ENCODE data around the gene EML1.

EML1 gene

DNA sequence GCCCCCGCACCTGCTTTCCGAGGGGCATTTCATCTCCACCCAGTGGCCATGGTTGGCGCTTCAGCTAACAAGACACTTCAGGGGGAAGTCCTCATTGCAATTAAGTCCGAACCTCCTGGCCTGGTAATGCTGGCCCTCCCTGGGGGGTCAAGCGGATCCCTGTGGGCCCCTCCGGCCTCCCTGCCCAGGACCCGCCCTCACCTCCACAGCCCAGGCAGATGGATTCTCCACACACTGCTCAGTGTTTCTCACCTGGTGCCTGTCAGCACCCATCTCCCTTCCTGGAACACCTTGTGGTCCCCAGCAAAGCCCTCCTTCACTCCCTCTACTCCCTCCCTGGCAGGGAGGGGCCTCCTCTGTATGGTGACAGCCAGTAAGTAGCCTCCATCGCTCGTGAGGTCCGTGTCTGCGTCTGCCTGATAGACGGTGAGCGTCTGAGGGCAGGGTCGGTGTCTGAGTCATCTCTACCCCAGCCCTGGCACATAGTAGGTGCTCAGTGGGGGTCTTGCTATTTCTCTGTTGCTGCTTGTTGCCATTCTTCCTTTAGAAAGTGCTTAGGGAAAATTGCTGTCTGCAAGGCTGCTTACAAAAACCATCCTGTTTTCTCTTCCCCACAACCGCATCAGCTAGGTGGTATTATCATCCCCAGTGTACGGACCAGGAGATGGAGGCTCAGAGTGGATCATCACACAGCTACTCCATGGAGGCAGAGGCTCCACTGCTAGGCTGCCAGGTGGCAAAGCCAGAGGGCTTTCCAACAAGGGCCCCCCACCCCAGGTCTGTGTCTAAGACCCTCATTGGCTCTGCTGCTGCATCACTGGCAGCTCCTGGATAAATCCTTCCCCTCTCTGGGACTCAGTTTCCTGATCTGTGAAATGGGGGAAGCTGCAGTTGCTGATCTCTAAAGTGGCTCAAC is 39.7 kb upstream of the EML1 start:
- TF ChIP-seq, protein P1, sequence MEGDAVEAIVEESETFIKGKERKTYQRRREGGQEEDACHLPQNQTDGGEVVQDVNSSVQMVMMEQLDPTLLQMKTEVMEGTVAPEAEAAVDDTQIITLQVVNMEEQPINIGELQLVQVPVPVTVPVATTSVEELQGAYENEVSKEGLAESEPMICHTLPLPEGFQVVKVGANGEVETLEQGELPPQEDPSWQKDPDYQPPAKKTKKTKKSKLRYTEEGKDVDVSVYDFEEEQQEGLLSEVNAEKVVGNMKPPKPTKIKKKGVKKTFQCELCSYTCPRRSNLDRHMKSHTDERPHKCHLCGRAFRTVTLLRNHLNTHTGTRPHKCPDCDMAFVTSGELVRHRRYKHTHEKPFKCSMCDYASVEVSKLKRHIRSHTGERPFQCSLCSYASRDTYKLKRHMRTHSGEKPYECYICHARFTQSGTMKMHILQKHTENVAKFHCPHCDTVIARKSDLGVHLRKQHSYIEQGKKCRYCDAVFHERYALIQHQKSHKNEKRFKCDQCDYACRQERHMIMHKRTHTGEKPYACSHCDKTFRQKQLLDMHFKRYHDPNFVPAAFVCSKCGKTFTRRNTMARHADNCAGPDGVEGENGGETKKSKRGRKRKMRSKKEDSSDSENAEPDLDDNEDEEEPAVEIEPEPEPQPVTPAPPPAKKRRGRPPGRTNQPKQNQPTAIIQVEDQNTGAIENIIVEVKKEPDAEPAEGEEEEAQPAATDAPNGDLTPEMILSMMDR (IDR thresholded peaks at IDR 0.05; ENCODE audit: low read length, missing control alignments): no peak
- H3K4me3 ChIP-seq (replicated peaks; ENCODE audit: low read depth, low read length): no peak overlapping the region
- no peak for DNase-seq (ENCODE audit: low read depth)

DNA sequence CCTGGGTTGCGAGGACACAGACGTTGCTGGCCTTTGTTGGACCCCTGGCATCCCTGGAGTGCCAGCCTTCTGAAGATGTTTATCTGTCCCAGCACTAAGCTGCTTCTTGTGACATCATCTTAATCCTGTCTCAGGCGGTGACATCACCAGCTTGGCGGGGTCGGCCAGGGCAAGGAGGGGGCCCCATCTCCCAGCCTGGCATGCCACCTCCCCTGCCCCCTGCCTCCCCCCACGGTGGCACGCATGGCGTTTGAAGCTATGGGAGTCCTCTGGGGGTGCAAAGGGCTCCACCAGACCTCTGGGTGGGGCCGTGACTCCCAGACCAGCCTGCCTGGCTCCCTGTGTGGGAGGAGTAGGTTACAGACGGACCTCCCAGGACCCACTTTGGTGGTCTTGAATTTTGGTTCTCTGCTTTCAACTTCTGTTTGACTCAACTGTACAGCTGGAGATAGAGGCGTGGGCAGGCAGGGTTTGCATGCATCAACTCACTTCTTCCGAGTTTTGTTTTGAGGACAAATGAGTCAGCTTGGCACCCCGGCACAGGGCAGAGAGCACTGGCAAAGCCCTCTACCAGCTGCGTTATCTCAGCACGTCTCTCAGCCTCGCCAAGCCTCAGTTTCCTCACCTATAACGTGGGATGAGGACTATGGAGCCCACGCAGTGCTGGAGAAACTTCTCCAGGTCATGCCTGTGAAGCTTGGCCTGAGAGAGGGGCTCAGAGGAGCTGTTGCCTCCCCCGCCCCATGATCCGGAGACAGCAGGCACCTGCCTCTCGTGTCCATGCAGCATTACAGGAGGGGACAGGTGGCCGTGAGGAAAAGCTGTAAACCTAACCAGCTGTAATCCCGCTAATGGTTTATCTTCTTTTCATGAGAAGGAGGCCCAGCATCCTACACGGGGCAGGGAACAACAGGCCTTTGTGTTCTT is 38.8 kb upstream of the EML1 start:
- TF ChIP-seq, protein P1 (IDR thresholded peaks at IDR 0.05; ENCODE audit: low read length, missing control alignments): no peak
- DNase-seq (ENCODE audit: low read depth): peak; percentile 40
- H3K4me3 ChIP-seq (replicated peaks; ENCODE audit: low read depth, low read length): no peak overlapping the region

DNA sequence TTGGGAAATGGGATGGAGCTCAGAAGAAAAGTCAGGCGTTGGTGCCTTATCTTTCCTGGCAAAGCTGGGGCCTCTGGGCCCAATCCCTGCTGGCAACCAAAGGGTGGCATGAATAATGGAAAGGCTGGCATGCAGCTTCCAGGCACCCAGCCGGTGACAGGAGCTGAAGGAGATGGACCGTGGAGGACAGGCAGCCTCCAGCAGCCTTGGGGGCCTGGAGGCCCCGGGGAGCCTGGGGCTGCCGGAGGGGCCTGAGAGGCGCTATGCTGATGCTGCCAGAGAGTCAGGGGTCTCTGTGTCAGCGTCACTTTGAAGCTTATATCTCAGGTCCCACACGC is 38.2 kb upstream of the EML1 start:
- no peak overlapping the region for H3K4me3 ChIP-seq (replicated peaks; ENCODE audit: low read depth, low read length)
- no peak for DNase-seq (ENCODE audit: low read depth)
- TF ChIP-seq, protein P1 (IDR thresholded peaks at IDR 0.05; ENCODE audit: low read length, missing control alignments): no peak

DNA sequence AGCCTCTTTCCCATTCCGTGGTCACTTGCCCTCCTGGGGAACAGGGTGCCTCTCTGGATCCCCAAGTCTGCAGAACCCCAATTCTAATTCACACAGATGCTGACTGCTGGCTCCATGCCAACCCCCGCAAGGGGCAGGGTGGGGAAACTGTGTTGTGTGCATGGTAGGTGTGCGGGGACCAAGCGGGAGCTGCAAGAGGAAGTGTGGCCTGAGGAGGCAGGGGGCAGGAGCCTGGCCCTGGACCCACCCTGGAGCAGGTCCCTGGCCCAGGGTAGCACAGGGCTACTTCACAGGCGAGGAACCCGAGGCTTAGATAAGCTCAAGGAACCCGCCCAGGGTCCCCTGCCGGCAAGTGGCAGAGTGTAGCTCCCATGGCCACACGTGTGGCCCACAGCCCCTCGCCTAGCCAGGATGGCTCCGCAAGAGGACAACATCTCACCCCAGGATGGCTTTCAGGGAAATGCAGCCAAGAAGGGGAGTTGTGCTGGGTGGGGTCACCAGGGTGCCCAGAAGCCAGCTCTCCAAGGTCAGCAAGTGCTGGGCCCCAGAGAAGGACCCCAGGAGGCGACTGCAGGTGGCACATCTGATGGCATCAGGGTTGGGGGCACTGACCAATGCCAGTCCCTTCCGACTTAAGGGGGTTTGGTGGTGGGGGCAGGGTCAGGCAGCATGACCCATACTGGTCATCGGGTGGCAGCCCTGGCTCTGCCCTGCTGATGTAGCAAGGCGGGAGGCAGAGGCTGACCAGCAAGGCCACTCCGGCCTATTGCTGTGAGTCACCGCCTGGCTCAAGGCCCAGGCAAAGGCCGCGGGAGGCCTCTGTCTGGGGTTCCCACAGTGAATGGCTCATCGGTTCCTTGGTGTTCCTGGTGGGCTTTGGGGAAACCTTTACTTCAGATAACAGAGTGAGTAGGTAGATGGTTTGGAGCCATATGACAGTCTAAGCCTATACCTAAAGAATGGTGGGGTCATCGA is 37.3 kb upstream of the EML1 start:
- H3K4me3 ChIP-seq (replicated peaks; ENCODE audit: low read depth, low read length): no peak overlapping the region
- TF ChIP-seq, protein P1 (IDR thresholded peaks at IDR 0.05; ENCODE audit: low read length, missing control alignments): no peak
- DNase-seq (ENCODE audit: low read depth): peak; percentile 87

DNA sequence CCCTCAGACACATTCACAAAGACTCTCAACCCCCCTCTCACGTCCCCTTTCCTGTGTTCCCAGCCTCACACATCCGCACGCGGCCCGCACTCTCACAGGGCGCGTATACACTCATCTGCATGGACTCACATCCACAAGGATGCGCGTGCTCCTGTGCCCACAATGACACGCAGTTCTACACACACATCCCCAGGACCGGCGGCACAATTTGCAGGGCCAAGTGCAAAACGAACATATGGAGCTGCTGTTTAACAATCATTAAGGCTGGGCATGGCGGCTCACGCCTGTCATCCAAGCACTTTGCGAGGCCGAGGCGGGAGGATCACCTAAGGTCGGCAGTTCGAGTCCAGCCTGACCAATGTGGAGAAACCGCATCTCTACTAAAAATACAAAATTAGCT is 36.4 kb upstream of the EML1 start:
- TF ChIP-seq, protein P1 (IDR thresholded peaks at IDR 0.05; ENCODE audit: low read length, missing control alignments): no peak
- no peak for DNase-seq (ENCODE audit: low read depth)
- H3K4me3 ChIP-seq (replicated peaks; ENCODE audit: low read depth, low read length): no peak overlapping the region

Measured in fibroblast of pulmonary artery (primary cell).